Endometrium (tissue), 2 donors: Measurements from ENCODE around the gene ARHGAP6.
"Not testable (repeated sequence)": the region's sequence is repeated elsewhere in the genome, so short reads cannot be mapped to it uniquely, and the experiment has no call there.

Source experiments
- FAIRE-seq: peaks from 2 replicates; lab custom pipeline; 2012; peaks lifted over from hg19 to GRCh38; lab: Jason Lieb, UNC
- donor health status: control.
- donor health status: control.

ARHGAP6 gene

DNA sequence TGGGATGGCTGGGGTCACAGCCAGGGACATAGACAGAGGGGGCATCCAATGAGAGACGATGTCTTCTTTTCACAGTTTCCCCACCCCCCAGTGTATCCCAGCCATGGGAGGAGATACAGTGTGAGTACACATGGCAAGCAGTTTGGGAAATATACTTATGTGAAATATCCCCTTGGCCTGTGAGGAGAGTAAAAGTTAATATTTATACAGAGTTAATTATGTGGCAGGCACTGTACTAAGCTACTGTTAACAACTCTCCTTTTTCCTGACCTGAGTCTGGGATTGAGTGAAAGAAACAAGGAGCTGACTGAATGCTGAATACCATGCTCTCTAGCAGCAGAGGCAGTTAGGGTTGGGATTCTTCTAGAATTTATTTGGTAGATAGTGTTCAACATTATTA is 519.3 kb downstream of the ARHGAP6 start:
- no peak for FAIRE-seq

DNA sequence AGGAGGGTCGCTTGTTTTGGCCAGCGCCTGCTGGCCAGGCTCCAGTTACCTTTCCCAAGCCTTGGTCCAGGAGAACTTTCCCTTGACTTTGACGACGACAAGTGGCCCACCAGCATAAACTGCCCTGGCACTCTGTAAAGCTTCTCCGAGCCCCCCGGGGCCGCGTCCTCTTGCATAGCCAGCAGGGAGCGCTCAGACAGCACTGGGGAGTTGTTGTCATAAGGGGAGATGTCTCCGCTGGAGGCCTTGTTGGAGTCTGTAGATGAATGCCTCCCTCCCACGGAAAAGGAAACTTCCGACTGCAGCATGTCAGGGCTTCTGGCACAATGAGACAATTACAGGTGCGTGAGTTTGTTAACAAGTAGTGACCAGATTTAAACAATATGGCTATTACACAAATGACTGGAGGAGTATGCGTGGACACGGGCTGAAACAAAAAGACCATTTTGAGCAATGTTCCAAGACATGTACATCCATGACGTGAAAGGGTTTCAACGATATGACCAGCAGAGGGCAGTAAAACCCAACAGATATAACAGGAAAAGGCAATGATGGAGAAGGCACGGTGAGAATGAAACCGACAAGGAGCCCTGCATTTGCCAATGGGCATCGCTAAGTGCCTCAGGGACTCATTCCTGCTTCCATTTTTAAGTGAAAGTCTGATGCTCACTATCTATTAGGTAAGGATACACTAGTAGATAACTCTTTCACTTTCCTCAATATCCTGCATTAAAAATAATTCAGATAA is 521.6 kb downstream of the ARHGAP6 start:
- FAIRE-seq: peak; percentile 64

DNA sequence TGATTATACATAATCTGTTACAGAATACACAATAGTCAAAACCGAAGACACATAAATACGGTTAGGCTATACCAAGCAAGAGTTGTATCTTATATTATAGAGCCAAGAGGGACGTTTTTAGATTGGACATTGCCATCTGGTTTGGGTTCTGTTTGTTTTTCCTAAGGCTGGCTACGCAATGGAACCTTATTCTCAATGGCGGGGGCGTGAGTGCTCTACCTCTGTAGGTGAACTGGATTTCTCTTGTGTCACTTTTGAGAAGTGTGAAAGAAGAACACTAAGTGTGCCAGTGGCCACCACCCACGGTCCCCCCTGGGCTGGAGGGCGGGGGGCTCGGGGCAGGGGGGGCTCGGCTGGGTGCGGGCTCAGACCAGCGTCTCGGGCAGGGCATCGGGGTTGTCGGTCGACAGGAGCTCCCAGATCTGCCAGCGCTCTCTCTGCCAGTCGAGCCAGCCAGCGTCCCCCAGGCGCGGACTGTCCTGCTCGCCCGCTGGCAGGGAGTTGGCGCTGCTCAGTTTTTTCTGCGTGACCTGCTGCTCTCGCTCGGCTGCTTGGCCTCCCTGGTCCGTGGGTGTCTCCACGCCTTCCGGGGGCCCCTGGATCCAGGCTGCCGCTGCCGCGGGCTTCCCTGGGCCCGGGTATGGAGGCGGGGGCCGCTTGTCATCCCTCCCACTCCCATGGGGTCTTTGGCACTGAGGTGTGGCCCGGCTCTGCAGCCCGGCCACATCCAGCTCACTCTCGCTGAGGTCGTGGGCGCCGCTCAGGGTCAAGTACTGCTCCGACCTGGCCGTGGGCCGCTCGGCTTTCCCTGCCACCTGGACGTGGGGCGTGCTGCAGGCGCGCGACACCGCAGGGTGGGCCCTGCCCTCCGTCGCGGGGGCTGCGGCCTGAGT is 527.0 kb downstream of the ARHGAP6 start:
- no peak for FAIRE-seq

DNA sequence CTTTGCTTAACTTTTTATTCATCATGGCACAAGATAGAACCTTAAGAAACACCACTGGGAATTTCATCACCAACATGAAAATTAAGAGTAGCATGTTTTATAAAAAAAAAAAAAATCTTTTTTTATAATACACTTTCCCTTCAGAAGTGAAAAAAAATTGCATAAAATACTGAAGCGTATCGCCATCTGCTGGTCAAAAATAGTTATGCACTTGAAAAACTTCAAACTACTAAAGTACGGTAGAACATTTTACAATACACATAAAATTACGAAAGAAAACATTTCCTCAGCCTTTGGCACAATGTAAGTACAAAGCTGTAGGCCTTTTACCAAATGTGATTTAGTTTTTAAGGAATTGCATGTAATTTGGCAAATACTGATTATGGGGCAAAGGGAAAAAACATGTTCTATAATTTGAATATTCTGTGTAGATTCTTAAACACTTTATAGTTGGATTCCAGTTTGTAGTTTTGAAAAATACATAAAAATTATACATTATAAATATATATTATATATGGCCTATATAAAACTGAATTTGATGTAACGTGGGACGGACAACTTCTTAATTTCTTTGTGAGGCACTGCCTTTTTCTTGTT is 528.1 kb downstream of the ARHGAP6 start:
- FAIRE-seq: peak; percentile 97

GRCh38 chrX:11135564-11136185 is 530.0 kb downstream of the ARHGAP6 start:
- FAIRE-seq: no peak

DNA sequence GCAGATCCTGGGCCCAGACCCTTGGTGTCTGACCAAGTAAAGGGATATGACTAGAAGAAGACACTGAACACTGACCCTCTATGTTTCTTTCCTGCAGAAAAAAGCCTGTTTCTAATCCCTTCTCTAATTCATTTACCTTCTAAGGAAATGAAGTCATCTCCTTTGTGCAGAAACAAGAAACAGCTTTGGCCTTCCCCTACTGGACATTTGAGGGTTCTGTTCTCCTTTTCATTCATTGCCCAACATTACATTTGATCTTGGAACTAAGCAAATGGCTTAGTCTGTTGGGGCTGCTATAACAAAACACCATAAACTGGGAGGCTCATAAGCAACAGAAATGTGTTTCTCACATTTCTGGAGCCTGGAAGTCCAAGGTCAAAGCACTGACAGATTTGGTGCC is 534.6 kb downstream of the ARHGAP6 start:
- FAIRE-seq: no peak

DNA sequence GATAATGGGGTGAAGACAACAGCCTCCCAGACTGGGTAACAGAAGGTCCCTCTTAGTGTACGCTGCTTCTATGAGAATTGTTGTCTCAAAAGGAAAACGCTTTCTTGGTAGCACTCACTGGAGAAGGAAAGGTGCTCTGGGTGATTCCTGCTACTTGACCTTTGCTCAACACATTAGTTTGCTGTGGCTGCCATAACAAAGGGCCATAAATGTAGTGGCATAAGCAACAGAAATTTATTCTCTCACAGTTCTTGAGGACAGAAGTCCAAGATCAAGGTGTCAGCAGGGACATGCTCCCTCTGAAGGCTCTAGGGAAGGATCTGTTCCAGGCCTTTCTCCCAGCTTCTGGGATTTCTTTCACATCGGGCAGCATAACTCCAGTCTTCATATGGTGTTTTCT is 535.6 kb downstream of the ARHGAP6 start:
- no peak for FAIRE-seq

- FAIRE-seq: no peak
Measured at GRCh38 chrX:11129534-11130105, 536.1 kb downstream of the ARHGAP6 start.

DNA sequence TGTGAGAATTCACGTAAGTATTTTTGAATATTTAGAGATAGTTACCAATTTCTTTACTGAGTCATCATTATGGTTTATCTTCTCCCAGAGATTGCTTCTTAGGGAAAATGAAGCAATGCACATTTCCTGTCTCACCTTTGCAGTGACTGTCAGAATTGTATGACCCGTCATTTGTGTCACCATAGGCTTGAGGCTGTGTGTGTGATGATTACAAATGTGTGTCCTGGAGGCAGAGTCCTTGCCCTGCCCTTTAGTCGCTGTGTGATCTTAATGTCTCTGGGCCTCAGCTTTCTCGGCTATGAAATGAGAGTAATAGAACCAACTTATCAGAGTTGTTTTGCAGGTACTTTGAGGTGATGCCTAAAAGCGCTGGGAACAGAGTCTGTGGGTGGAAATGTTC is 540.7 kb downstream of the ARHGAP6 start:
- FAIRE-seq: no peak

DNA sequence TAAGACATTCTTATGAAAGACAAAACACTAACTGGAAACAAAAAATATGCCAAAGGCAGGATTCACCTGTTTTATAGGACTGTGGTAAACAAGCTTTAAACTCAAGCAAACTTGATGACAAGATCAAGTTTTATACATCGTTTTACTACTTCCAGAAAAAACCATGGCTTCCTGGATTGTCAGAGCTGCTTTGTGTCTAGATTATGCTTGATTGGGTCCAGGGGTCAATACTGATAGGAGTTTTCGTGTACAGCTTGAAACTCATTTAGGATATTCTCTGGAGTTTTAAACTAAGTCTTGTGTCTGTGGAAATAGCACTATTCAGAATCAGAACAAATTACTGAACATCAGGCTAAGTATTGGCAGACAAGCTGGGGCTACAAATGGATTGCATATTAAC is 541.6 kb downstream of the ARHGAP6 start:
- FAIRE-seq: no peak

- FAIRE-seq: not testable (repeated sequence)
Measured at GRCh38 chrX:11123087-11123486, 542.6 kb downstream of the ARHGAP6 start.

- no peak for FAIRE-seq
Measured at GRCh38 chrX:11119313-11119943, 546.3 kb downstream of the ARHGAP6 start.

GRCh38 chrX:11117745-11118144 is 548.0 kb downstream of the ARHGAP6 start:
- no peak for FAIRE-seq

DNA sequence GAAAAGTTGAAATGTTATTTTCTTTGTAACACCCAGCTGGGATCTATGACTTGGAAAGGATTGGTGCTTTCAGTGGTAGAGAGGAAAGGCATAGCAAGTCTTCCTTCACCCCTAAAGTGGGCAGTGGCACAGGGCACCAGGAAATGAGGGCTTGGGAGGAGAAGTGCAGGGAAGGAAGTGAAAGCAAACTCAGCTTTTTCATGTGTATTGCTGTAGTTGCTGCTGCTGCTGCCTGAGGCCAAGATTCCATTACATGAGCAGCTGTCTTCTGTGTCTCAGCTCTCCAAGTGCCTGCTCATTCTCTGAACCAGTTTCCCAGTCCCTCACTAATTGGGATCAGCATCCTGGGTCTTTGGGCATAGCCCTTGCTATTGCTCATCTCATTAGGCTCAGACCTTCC is 552.0 kb downstream of the ARHGAP6 start:
- no peak for FAIRE-seq

GRCh38 chrX:11111947-11112346 is 553.8 kb downstream of the ARHGAP6 start:
- FAIRE-seq: no peak

DNA sequence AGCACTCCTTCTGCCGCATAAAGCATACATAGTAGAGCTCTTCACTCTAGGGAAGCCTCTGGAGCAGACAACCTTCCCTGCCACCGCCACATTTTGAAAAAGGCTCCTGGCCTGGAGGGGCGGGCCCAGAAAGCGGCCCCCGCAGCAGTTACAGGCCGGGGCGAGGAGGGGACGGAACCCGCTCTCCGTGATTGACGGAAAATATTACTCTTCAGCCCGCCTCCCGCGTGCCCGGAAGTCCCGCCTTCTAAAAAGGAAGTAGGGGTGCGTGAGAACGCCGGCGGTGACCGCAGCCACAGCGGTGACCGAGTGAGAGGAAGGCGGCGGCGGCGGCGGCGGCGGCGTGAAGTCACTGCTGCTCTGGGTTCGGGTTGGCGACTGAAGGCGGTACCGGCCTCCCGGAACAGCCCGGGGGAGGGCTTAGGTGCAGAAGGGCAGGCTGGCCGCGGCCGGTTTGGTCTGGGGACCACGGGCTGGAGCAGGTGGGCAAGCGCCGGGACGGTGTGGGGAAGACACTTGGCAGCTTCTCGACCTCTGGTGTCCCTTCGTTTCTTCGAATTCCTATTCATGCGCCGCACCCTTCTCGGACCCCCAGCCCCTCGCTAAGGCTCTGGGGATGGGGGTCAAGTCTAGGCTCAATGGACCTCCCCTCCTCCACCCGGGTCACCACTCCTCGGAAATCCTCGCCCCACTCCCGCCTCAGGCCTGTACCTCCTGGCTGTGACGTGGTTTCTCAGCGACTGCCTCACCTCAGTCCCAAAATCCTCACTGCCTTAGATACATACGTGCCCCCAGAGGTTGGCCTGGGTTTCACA is 554.5 kb downstream of the ARHGAP6 start, which contains the start of gene HCCS:
HCCS (plus strand) TSS at position 296 of the 815 bp plus-strand sequence. CDS start 729 bp downstream, outside the sequence.
- no peak for FAIRE-seq

DNA sequence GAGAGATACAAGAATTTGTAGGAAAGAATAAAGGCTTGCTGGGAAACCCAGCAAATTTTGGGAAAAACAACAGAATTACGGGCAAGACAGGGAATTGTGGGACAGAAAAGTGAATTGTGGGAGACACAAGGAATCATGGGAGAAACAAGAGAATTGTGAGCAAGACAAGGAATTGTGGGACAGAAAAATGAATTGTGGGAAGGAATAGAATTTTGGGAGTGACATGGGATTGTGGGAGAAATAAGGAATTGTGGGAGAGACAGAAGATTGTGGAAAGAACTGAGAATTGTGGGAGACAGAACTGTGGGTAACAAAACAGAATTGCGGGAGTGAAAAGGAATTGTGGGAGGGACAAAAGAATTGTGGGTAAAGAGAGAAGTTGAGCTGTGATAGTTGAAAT is 555.8 kb downstream of the ARHGAP6 start:
- FAIRE-seq: no peak

- FAIRE-seq: no peak
Measured at GRCh38 chrX:11108253-11108941, 557.3 kb downstream of the ARHGAP6 start.

- FAIRE-seq: no peak
Measured at GRCh38 chrX:11105080-11105479, 560.6 kb downstream of the ARHGAP6 start.

GRCh38 chrX:11103751-11104150 is 562.0 kb downstream of the ARHGAP6 start:
- no peak for FAIRE-seq
